GM19452 (cell line): ENCODE results near the gene CAPS2.

ENCODE experiments used
- ATAC-seq: cut with Tn5 transposase; IDR thresholded peaks from one replicate; pipeline ENCODE4 v1.9.1; 2021; ENCODE audit not compliant: unreplicated experiment

The CAPS2 gene

GRCh38 chr12:75329918-75330826 lies at the start of gene CAPS2:
Gene CAPS2, minus strand, starts transcription at chr12:75330324. Its CDS starts 3,826 bp downstream, at chr12:75326498.
- peak; percentile 86 for ATAC-seq

- ATAC-seq: no peak
Measured at GRCh38 chr12:75378354-75378753, 48.2 kb upstream of the CAPS2 start.

- no peak for ATAC-seq
Measured at GRCh38 chr12:75374971-75375370, 44.8 kb upstream of the CAPS2 start.

- ATAC-seq: peak; percentile 73
Measured at GRCh38 chr12:75366629-75367028, 36.5 kb upstream of the CAPS2 start.

GRCh38 chr12:75364919-75365318 lies 34.8 kb upstream of the CAPS2 start:
- ATAC-seq: no peak

GRCh38 chr12:75361408-75361807 lies 31.3 kb upstream of the CAPS2 start:
- no peak for ATAC-seq

- no peak for ATAC-seq
Measured at GRCh38 chr12:75360920-75361319, 30.8 kb upstream of the CAPS2 start.

GRCh38 chr12:75354011-75354410 lies 23.9 kb upstream of the CAPS2 start:
- ATAC-seq: no peak

GRCh38 chr12:75350413-75350812 lies 20.3 kb upstream of the CAPS2 start:
- no peak for ATAC-seq

GRCh38 chr12:75349946-75350345 lies 19.8 kb upstream of the CAPS2 start:
- no peak for ATAC-seq

GRCh38 chr12:75346215-75346614 lies 16.1 kb upstream of the CAPS2 start:
- peak; percentile 56 for ATAC-seq

- ATAC-seq: no peak
Measured at GRCh38 chr12:75345531-75345930, 15.4 kb upstream of the CAPS2 start.

- ATAC-seq: no peak
Measured at GRCh38 chr12:75341873-75342272, 11.7 kb upstream of the CAPS2 start.

GRCh38 chr12:75337905-75338304 lies 7.8 kb upstream of the CAPS2 start:
- ATAC-seq: peak; percentile 52

GRCh38 chr12:75334384-75335030 lies 4.4 kb upstream of the CAPS2 start, which contains the start of gene GLIPR1L1:
Gene GLIPR1L1, plus strand, starts transcription at chr12:75334670. Its CDS starts 59 bp downstream, at chr12:75334729.
- peak; percentile 59 for ATAC-seq

- no peak for ATAC-seq
Measured at GRCh38 chr12:75327642-75328041, 2.5 kb downstream of the CAPS2 start.

- ATAC-seq: no peak
Measured at GRCh38 chr12:75323663-75324062, 6.5 kb downstream of the CAPS2 start.

- ATAC-seq: no peak
Measured at GRCh38 chr12:75322464-75322863, 7.7 kb downstream of the CAPS2 start.

GRCh38 chr12:75317784-75318183 lies 12.3 kb downstream of the CAPS2 start:
- ATAC-seq: no peak

- ATAC-seq: no peak
Measured at GRCh38 chr12:75315518-75315917, 14.6 kb downstream of the CAPS2 start.

- no peak for ATAC-seq
Measured at GRCh38 chr12:75311369-75311768, 18.8 kb downstream of the CAPS2 start.

- no peak for ATAC-seq
Measured at GRCh38 chr12:75308279-75308678, 21.8 kb downstream of the CAPS2 start.
